HG03060 (cell line): ENCODE data around the gene ANKRD66.
"Not testable (repeated sequence)": the region's sequence is repeated elsewhere in the genome, so short reads cannot be mapped to it uniquely, and the experiment has no call there.

Source experiments
- ATAC-seq: cut with Tn5 transposase; IDR thresholded peaks from one replicate; pipeline ENCODE4 v1.9.1; 2021; ENCODE audit warnings: low read depth, moderate number of reproducible peaks; ENCODE audit not compliant: unreplicated experiment

The ANKRD66 gene

DNA sequence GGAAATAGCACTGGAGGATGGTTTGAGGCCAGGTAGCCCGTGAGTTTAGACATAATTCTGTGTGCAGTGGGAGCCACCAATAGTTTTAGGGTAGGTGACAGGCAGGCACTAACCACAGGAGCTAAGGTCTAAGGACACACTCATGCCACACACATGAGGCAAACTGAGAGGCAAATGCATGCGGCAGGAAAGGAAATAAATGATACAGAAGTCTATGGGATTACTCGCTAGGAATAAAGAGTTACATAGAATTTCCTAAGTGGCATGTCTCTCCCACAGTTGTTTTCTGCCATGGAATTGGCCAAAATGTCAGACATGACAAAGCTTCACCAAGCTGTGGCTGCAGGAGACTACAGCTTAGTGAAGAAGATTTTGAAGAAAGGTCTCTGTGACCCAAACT is 4.9 kb downstream of the ANKRD66 start:
- no peak for ATAC-seq

- ATAC-seq = no peak
These were observed 9.1 kb downstream of the ANKRD66 start for GRCh38 chr6:46755865-46756264.

DNA sequence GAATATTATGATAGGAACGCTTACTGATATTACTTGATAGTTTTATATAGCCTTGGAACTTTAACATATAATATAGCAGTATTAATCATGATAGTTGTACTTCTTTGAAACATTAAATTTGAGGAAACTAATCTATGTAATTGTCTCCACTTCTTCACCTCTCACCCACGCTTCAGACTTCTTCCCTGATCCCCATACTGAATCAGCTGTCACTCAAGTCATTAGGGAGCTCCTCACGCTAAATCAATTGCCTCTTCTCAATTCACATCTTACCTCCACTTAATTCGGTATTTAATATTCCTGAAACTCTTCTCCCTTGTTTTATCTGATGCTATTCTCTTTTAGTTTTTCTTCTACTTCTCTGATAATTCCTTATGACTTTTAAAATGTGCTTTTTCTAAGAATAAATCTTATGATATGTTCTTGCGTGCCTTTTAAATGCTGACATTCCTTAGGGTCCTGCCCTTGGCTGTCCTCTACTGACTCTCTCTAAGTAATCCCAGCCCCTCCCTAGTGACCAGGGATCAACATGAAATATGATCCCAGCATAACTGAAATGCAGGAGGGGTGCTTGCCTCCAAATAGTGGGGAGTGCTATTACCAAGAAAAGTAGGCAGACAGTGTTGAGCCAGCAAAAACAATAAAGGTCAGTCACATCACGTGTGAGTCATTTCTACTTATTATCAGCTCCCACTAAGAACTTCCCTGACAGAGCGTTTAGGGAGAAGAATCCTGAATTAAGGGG is 9.9 kb downstream of the ANKRD66 start:
- ATAC-seq = no peak

- no peak for ATAC-seq
These were observed 10.5 kb downstream of the ANKRD66 start for GRCh38 chr6:46757214-46757596.

- no peak for ATAC-seq
These were observed 12.4 kb downstream of the ANKRD66 start for GRCh38 chr6:46758960-46759753.

GRCh38 chr6:46760925-46761324 is 14.2 kb downstream of the ANKRD66 start:
- no peak for ATAC-seq

GRCh38 chr6:46763466-46763865 is 16.7 kb downstream of the ANKRD66 start:
- no peak for ATAC-seq

DNA sequence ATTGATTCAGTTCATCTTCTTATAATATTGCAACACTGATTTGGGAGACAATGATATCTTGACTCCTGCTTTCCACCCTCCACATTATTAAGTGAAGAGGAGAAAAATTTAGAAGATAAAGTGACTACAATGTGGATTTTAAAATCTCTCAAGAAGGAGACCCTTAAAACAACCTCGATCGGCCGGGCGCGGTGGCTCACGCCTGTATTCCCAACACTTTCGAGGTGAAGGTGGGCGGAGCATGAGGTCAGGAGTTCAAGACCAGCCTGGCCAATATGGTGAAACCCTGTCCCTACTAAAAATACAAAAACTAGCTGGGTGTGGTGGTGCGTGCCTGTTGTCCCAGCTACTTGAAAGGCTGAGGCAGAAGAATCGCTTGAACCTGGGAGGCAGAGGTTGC is 17.5 kb downstream of the ANKRD66 start:
- not testable (repeated sequence) for ATAC-seq

DNA sequence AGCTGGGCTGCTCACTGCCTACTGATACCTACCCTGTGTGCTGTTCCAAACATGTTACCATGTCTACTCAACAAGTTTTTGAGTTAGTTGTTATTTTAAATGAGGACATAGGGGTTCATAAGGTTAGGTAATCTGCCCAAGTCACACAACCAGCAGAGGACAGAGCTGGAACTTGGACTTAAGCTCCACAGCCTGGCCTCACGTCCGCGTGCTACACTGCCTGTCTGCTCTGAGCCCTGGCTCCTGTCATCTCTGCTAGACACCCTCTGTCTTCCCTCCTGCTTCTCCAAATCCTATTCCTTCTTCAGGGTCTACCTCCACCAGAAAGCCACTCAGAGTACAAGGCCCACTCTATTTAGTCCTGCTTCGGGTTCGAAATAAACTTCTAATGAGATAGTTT is 18.2 kb downstream of the ANKRD66 start:
- no peak for ATAC-seq

- ATAC-seq = no peak
These were observed 25.3 kb downstream of the ANKRD66 start for GRCh38 chr6:46772016-46772415.

DNA sequence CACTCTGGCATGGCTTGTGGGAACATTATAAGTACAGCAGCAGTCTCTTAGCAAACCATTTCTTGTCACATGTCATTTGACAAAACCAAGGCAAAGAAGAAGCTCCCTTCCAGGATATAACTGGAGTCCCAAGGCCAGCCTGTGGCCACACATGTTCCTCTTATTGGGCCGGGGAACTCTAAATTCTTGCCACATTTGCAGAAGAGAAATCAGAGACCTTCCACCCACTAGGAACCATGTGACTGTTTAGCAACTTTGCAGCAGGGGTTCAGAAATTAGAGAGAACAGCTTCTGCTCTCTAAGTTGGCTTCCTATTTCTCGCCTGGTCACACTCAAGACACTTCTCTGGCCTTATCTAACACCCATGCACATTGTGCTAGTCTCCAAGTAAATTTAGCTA is 26.0 kb downstream of the ANKRD66 start:
- ATAC-seq = no peak

- ATAC-seq = no peak
These were observed 26.6 kb downstream of the ANKRD66 start for GRCh38 chr6:46773201-46773855.

- not testable (repeated sequence) for ATAC-seq
These were observed 28.0 kb downstream of the ANKRD66 start for GRCh38 chr6:46774736-46775135.

- no peak for ATAC-seq
These were observed 29.5 kb downstream of the ANKRD66 start for GRCh38 chr6:46776070-46776712.

DNA sequence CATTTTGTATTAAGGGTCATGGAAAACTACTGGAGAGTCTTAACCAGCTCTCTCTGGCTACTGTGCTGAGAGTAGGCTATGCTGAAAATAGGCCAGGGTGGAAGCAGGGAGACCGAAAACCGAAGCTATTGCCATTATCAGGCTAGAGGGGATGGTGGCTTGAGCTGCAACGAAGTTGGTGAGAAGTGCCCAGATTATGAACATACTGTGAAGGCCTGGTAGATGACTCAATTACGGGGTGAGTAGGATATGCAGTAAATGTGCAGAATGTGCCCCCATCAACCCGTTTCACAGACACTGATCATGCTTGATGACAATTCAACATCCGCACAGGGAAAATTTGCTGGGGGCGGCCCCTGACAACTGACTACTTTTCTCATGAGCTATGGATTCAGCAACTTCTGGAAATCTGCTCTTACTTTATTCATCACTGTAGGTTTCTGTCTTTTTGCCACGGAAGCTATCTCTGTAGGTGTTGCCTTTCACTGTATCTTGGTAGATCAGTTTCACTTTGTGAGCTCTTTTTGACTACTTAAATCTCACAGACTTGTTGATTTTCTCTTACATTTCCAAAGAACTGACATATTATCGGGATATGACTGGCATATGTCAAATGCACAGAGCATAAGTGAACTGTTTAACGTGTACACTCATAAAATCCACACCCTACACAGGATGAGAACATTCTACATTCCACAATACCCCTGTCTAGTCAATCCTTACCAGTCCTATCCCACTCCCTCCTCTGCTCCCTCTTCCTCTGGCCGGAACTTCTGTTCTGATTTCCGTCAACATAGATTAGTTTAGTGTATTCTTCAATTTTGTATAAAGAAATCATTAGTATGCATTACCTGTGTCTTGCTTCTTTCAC is 31.0 kb downstream of the ANKRD66 start:
- ATAC-seq = no peak

DNA sequence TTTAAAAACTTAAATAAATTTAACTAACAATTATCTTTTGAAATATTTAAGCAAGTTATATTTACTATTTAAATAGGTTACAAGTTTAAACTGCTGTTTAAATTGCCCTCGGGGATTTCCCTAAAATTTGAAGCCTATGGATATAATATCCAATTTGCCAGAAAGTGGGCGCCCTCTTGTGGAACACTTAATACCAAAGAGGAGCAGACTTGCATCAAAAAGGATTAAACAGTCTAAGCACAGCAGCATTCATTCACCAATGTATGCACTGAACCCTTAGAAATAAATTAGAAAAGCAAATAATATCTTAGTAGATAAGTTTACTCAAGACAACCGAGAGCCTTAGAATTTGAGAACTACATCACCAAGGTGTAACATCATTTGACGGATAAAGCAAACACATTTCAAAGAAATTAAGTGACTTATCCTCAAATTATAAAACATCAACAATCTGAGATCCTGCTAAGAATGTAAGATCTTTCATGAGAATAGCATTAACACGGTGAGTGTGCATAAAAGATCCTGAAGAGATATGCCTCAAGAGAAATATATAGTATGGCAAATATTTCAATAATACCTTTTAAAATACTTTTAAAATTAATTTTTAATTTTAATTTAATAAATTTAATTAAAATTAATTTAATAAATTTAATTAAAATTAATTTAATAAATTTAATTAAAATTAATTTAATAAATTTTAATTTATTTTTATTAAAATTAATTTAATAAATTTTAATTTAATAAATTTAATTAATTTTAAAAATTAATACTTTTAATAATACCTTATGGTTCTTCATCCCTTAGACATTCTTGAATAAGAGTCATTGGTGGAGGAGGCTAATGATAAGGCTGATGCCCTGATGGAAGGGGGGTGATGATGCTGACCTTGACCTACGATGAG is 35.0 kb downstream of the ANKRD66 start:
- ATAC-seq = no peak

DNA sequence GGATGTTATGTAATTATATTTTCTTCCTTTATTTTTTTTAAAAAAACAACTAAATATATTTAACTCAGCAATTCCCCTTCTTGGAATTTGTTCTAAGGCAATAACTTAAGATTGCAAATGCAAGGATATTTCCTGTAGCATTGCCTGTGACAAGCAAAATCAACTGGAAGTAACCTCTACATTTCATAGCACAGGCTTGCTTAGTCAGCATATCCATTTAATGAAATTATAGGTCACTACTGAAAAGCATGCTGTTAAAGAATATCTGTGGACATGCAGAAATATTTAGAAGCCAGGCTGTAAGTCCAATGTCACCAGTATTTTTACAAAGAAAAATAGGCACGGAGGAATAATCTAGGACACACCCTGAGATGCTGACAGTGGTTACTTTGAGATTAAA is 37.8 kb downstream of the ANKRD66 start:
- no peak for ATAC-seq

- ATAC-seq = no peak
These were observed 41.3 kb downstream of the ANKRD66 start for GRCh38 chr6:46787871-46788540.

DNA sequence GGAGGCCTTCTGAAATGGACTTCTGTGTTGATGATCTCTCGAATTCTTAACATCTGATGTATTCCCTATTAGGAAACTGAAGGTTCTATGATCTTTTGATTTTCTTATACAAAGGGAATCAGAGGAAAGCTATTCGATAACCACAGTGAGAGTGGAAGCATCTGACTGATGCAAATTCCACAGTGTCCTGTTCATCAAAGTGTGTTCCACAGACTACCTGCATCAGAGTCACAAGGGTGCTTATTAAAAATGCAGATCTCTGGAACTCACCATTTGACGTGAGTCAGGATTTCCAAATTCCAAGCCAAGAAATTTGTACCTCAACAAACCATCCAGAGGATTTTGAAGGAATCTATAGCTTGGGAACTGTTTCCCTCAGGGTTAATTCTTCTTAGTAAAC is 42.1 kb downstream of the ANKRD66 start:
- ATAC-seq = no peak
